Thoracic aorta (tissue), 2 donors: ENCODE measurements around the gene VSIG10L2. TPM values are rescaled to one million over a fixed set of nuclear protein-coding genes. Genes with fewer than 3 reads are reported as not detected.

Source experiments
- ATAC-seq: fragments of 150-250 bp; one replicate; pipeline ENCODE4 v1.8.0; 2017; ENCODE audit warnings: low read depth; ENCODE audit not compliant: insufficient number of reproducible peaks, low FRiP score
- DNase-seq: peaks from one replicate; pipeline ENCODE4 v3.0.0-alpha.2; 2020; ENCODE audit warnings: low spot score
- H3K27ac ChIP-seq, 2 donors: fragments of 200-600 bp; sonication (generic); 1 replicate in 1 of 2; 2 replicates in 1 of 2; pipeline ENCODE4 v1.5.1; 2016; ENCODE audit warnings: mild to moderate bottlenecking in 2 of 2, moderate library complexity in 2 of 2
- H3K27me3 ChIP-seq: fragments of 200-600 bp; sonication (generic); replicated peaks from 2 replicates; pipeline ENCODE4 v1.6.0; 2016; ENCODE audit warnings: mild to moderate bottlenecking; ENCODE audit not compliant: insufficient read depth
- H3K36me3 ChIP-seq: fragments of 200-600 bp; sonication (generic); one replicate; pipeline ENCODE4 v1.5.1; 2016
- H3K4me1 ChIP-seq, 2 donors: fragments of 200-600 bp; sonication (generic); 1 replicate in 1 of 2; 2 replicates in 1 of 2; pipeline versions ENCODE4 v1.5.1 to v1.6.0; 2016; ENCODE audit warnings: low read depth in 2 of 2, mild to moderate bottlenecking in 1 of 2; ENCODE audit not compliant: control insufficient read depth in 1 of 2
- H3K4me3 ChIP-seq: fragments of 200-600 bp; sonication (generic); 2 replicates; pipeline ENCODE4 v1.5.1; 2016; ENCODE audit warnings: mild to moderate bottlenecking
- H3K9me3 ChIP-seq: fragments of 200-600 bp; sonication (generic); 2 replicates; pipeline ENCODE4 v1.5.1; 2016
- total RNA-seq, 2 donors: library from RNA; depleted of rRNA; stranded (reverse); fragments of >200 nt; gene quantifications; one replicate each; pipeline versions ENCODE4 v1.1.0 to v1.2.3, GENCODE V29; 2016
- TF ChIP-seq, protein P1 (sequence below): fragments of 200-600 bp; sonication (generic); IDR thresholded peaks from one replicate; pipeline ENCODE4 v1.5.1; 2019; ENCODE audit warnings: antibody characterized with exemption

Gene VSIG10L2
- total RNA-seq, 2 donors from 2014 or later = not detected

DNA sequence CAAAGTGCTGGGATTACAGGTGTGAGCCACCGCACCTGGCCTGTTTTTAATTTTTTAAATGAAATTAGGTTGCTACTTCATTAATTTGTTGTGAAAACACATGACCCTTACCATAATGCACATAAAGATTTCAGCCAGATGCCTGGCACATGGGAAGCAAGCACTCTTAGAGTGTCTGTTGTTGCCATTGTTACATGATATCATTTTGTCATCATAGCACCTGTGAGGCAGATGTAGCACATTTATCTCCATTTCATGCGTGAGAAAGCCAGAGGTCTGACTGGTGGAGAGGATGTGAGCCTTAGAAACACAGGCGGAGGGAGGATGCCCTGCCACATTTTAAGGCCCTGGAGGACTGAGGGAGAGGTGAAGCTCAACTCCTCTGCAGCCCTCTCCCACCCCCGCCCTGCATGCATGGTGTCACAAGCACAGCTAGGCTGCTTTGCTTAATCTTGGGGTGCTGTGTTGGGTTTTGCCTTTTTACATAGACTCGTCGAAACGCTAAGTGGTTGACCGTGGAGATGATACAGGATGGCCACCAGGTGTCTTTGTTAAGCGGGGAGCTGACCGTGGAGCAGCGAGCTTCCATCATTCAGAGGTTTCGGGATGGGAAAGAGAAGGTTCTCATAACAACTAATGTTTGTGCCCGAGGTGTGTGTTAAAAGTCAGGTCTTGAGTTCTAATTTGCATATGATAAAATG is 27.6 kb upstream of the VSIG10L2 start:
- TF ChIP-seq, protein P1, sequence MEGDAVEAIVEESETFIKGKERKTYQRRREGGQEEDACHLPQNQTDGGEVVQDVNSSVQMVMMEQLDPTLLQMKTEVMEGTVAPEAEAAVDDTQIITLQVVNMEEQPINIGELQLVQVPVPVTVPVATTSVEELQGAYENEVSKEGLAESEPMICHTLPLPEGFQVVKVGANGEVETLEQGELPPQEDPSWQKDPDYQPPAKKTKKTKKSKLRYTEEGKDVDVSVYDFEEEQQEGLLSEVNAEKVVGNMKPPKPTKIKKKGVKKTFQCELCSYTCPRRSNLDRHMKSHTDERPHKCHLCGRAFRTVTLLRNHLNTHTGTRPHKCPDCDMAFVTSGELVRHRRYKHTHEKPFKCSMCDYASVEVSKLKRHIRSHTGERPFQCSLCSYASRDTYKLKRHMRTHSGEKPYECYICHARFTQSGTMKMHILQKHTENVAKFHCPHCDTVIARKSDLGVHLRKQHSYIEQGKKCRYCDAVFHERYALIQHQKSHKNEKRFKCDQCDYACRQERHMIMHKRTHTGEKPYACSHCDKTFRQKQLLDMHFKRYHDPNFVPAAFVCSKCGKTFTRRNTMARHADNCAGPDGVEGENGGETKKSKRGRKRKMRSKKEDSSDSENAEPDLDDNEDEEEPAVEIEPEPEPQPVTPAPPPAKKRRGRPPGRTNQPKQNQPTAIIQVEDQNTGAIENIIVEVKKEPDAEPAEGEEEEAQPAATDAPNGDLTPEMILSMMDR = no peak
- Histone ChIP-seq H3K36me3 (no peaks in the 10 kb centered on the region), H3K4me3 (no peak overlapping the region), H3K9me3 (no peaks in the 10 kb centered on the region), H3K27ac (no peak overlapping the region), H3K27me3 (no peaks in the 10 kb centered on the region), H3K4me1 (no peaks in the 10 kb centered on the region)
- DNase-seq (no peak), ATAC-seq (no peak)

DNA sequence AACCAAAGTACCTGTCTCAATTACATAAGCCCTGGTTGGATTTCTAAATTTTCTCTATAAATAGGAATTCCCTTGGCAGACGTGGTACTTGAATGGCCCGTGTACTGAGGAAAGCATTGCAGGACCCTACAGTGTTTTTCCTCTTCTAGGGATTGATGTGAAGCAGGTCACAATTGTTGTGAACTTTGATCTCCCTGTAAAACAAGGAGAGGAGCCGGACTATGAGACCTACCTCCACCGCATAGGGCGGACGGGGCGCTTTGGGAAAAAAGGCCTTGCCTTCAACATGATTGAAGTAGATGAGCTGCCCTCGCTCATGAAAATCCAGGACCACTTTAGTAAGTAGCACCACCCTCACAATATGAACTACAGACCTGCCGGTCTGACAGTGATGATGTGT is 24.8 kb upstream of the VSIG10L2 start:
- TF ChIP-seq, protein P1 = no peak

DNA sequence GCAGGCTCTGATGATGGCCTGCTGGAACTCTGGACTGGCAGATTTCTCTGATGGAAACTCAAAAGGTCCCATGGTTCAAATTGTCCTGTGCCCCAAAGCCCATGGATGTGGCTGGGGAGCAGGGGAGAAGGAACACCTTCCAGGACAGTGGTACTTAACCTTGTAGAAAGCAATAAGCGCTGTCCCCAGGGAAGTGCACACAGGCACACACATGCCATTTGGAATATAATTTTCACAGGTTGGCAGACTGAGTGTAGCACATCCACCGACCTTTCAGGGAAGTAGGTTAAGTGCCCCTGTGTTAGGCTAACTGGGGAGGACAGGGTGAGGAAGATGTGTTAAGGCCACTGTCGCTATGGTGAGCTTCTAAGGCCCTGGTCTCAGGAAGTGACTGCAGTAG is 23.7 kb upstream of the VSIG10L2 start:
- DNase-seq (no peak), ATAC-seq (no peak)
- Histone ChIP-seq H3K9me3 (no peaks in the 10 kb centered on the region), H3K4me1 (no peaks in the 10 kb centered on the region), H3K27ac (no peak overlapping the region), H3K36me3 (no peaks in the 10 kb centered on the region), H3K4me3 (no peak overlapping the region), H3K27me3 (no peaks in the 10 kb centered on the region)
- TF ChIP-seq, protein P1 = no peak

More for the DNA sequence above, 24.8 kb upstream of the VSIG10L2 start:
- no peak overlapping the region for H3K27ac ChIP-seq
- H3K4me1 ChIP-seq = no peaks in the 10 kb centered on the region
- no peaks in the 10 kb centered on the region for H3K27me3 ChIP-seq
- H3K36me3 ChIP-seq = no peaks in the 10 kb centered on the region
- ATAC-seq (no peak), DNase-seq (no peak)
- no peak overlapping the region for H3K4me3 ChIP-seq
- H3K9me3 ChIP-seq = no peaks in the 10 kb centered on the region

DNA sequence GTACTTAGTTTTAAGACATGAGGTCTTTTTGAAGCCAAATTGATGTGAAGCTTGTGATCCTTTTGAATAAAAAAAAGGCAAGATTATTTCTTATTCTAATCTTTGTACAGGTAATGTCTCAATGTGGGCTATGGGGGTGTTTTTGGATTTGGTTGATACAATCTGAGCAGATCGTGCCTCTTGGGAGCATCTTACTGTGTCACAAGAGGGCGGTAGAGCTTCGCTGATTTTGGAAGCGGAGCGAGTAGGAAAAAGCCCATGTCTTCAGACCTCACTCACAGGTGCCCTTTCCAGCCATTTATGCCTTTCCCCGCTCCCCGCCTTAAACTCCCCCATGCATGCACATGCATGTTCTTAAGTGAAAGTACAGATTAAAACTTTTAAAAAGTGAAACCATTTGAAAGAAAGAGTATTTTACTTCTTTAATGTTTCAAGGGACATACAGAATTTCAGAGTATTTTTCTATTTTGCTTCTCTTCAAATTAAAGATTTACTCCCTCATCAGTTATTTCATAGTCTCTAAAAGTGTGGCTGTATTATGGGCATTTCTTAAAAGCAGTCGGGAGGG is 22.7 kb upstream of the VSIG10L2 start:
- ATAC-seq (peak; percentile 61), DNase-seq (no peak)
- no peaks in the 10 kb centered on the region for H3K9me3 ChIP-seq
- H3K27ac ChIP-seq = no peak overlapping the region
- H3K27me3 ChIP-seq = no peaks in the 10 kb centered on the region
- no peak overlapping the region for H3K4me3 ChIP-seq
- TF ChIP-seq, protein P1 = peak; percentile 63
- H3K36me3 ChIP-seq = no peaks in the 10 kb centered on the region
- H3K4me1 ChIP-seq = no peaks in the 10 kb centered on the region

DNA sequence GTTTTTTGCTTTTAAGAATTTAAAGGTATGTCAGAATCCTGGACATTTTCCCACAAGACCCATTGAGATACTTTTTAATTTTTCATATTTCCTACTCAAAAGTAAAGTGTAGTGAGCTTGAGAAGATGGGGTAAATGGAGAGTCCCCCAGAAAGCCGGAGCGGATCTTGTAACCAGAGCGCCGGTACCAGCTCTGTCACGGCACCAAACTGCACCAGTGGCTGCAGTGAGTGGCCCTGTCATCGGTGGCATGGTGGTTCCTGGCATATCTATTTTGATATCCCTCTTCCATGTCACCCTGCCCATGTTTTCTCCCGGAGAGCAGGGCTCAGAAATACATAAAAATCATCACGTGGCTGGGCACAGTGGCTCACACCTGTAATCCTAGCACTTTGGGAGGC is 22.2 kb upstream of the VSIG10L2 start:
- no peak overlapping the region for H3K27ac ChIP-seq
- DNase-seq (no peak), ATAC-seq (no peak)
- TF ChIP-seq, protein P1 = no peak
- no peaks in the 10 kb centered on the region for H3K4me1 ChIP-seq
- no peaks in the 10 kb centered on the region for H3K9me3 ChIP-seq
- H3K27me3 ChIP-seq = no peaks in the 10 kb centered on the region
- H3K4me3 ChIP-seq = no peak overlapping the region
- no peaks in the 10 kb centered on the region for H3K36me3 ChIP-seq
